Muscle of leg (tissue), 11 donors: ENCODE results near the gene UBAP2L. TPM values are rescaled to one million over a fixed set of nuclear protein-coding genes. Genes with fewer than 3 reads are reported as not detected.
A peak's percentile ranks its signal among the peaks of the same experiment; 100 is the strongest.
"Not testable (repeated sequence)": the region's sequence is repeated elsewhere in the genome, so short reads cannot be mapped to it uniquely, and the experiment has no call there.

ENCODE experiments used
- DNase-seq: peaks from one replicate; pipeline ENCODE4 v3.0.0; 2013
- H3K27ac ChIP-seq: one replicate; pipeline ENCODE4 v1.5.1; 2013; ENCODE audit warnings: mild to moderate bottlenecking, low read length, control low read depth
- H3K27me3 ChIP-seq: one replicate; pipeline ENCODE4 v1.6.1; 2013; ENCODE audit warnings: low read length; ENCODE audit not compliant: control insufficient read depth, insufficient read depth
- H3K36me3 ChIP-seq: one replicate; pipeline ENCODE4 v1.6.1; 2013; ENCODE audit warnings: low read length; ENCODE audit not compliant: control insufficient read depth, insufficient read depth
- H3K4me1 ChIP-seq: one replicate; pipeline ENCODE4 v1.6.1; 2013; ENCODE audit warnings: low read length; ENCODE audit not compliant: control insufficient read depth, insufficient read depth
- H3K4me3 ChIP-seq: one replicate; pipeline ENCODE4 v1.5.1; 2013; ENCODE audit warnings: low read length, control low read depth
- H3K9me3 ChIP-seq: replicated peaks from 2 replicates; pipeline ENCODE4 v1.6.1; 2013; ENCODE audit warnings: low read depth, low read length; ENCODE audit not compliant: control insufficient read depth
- WGBS: methylation state at CpG from one replicate; pipeline ENCODE4 v1.1.5; 2013; ENCODE audit warnings: missing lambda C conversion rate; ENCODE audit not compliant: insufficient coverage; 5-methylcytosine and 5-hydroxymethylcytosine counted together
- polyA plus RNA-seq, 8 donors: library from polyadenylated mRNA; unstranded; fragments of 120-200 nt; gene quantifications; one replicate each; pipeline versions ENCODE4 v1.2.1 to v1.2.3, GENCODE V29; 2013; ENCODE audit warnings: inconsistent platforms in 1 of 8, low replicate concordance in 1 of 8; ENCODE audit not compliant: insufficient read length in 8 of 8, insufficient read depth in 1 of 8
- total RNA-seq: library from RNA; stranded (reverse); fragments of 120-200 nt; gene quantifications from one replicate; pipeline ENCODE4 v1.2.4, GENCODE V29; 2013

Gene UBAP2L
- total and polyA plus RNA-seq, 9 donors = 42.7 to 129 (median 106) TPM

GRCh38 chr1:154219541-154219940 is 1.2 kb upstream of the UBAP2L start:
- 33% methylated on average over 2 of the region's 5 CpGs for WGBS
- Histone ChIP-seq H3K27ac (peak overlapping the region; percentile 100), H3K27me3 (no peaks in the 10 kb centered on the region), H3K4me1 (peaks cover 10% of the 10 kb centered on the region), H3K4me3 (peak overlapping the region; percentile 99), H3K9me3 (no peaks in the 10 kb centered on the region), H3K36me3 (peaks cover 20% of the 10 kb centered on the region)
- peak; percentile 42 for DNase-seq

- Histone ChIP-seq H3K9me3 (no peaks in the 10 kb centered on the region), H3K4me3 (peak overlapping the region; percentile 91), H3K36me3 (peaks cover 27% of the 10 kb centered on the region), H3K27ac (peak overlapping the region; percentile 97), H3K4me1 (peaks cover 10% of the 10 kb centered on the region), H3K27me3 (no peaks in the 10 kb centered on the region)
- under 1% methylated on average over 22 of the region's 33 CpGs for WGBS
- DNase-seq = no peak
Measured at GRCh38 chr1:154220970-154221277, 169 bp downstream of the UBAP2L start.

GRCh38 chr1:154221278-154222001 is 685 bp downstream of the UBAP2L start:
- 0% methylated on average over 9 of the region's 28 CpGs for WGBS
- DNase-seq = peak; percentile 72
- H3K27me3 ChIP-seq = no peaks in the 10 kb centered on the region
- peak overlapping the region; percentile 97 for H3K27ac ChIP-seq
- H3K4me1 ChIP-seq = peaks cover 10% of the 10 kb centered on the region
- peaks cover 23% of the 10 kb centered on the region for H3K36me3 ChIP-seq
- H3K9me3 ChIP-seq = no peaks in the 10 kb centered on the region
- peak overlapping the region; percentile 91 for H3K4me3 ChIP-seq

GRCh38 chr1:154222518-154222917 is 1.8 kb downstream of the UBAP2L start:
- Histone ChIP-seq H3K27ac (peak overlapping the region; percentile 97), H3K36me3 (peaks cover 28% of the 10 kb centered on the region), H3K4me3 (no peak overlapping the region), H3K4me1 (peaks cover 10% of the 10 kb centered on the region), H3K27me3 (no peaks in the 10 kb centered on the region), H3K9me3 (no peaks in the 10 kb centered on the region)
- WGBS = no CpG with 5 or more reads among the region's 1 CpG
- DNase-seq = no peak

GRCh38 chr1:154222918-154223317 is 2.2 kb downstream of the UBAP2L start:
- Histone ChIP-seq H3K4me1 (peaks cover 10% of the 10 kb centered on the region), H3K4me3 (no peak overlapping the region), H3K27me3 (no peaks in the 10 kb centered on the region), H3K27ac (no peak overlapping the region), H3K9me3 (no peaks in the 10 kb centered on the region), H3K36me3 (peaks cover 28% of the 10 kb centered on the region)
- WGBS = no CpG with 5 or more reads among the region's 1 CpG
- DNase-seq = no peak

GRCh38 chr1:154223621-154224020 is 2.9 kb downstream of the UBAP2L start:
- Histone ChIP-seq H3K4me3 (no peak overlapping the region), H3K27me3 (no peaks in the 10 kb centered on the region), H3K27ac (no peak overlapping the region), H3K4me1 (peaks cover 8% of the 10 kb centered on the region), H3K9me3 (no peaks in the 10 kb centered on the region), H3K36me3 (peaks cover 31% of the 10 kb centered on the region)
- no peak for DNase-seq
- WGBS = no CpG with 5 or more reads among the region's 2 CpGs

- Histone ChIP-seq H3K4me3 (no peak overlapping the region), H3K27me3 (no peaks in the 10 kb centered on the region), H3K36me3 (peaks cover 38% of the 10 kb centered on the region), H3K4me1 (peaks cover 3% of the 10 kb centered on the region), H3K9me3 (no peaks in the 10 kb centered on the region), H3K27ac (no peak overlapping the region)
- WGBS = 100% methylated on average over 1 of the region's 2 CpGs
- no peak for DNase-seq
Measured at GRCh38 chr1:154225370-154225769, 4.6 kb downstream of the UBAP2L start.

- not testable (repeated sequence) for H3K9me3 ChIP-seq, H3K27me3 ChIP-seq, DNase-seq, H3K4me1 ChIP-seq, H3K27ac ChIP-seq, H3K4me3 ChIP-seq
- peaks cover 68% of the 10 kb centered on the region for H3K36me3 ChIP-seq
- WGBS = no CpG with 5 or more reads among the region's 3 CpGs
Measured at GRCh38 chr1:154231112-154231511, 10.4 kb downstream of the UBAP2L start.

- peaks cover 70% of the 10 kb centered on the region for H3K36me3 ChIP-seq
- 100% methylated on average over 2 of the region's 12 CpGs for WGBS
- not testable (repeated sequence) for H3K9me3 ChIP-seq, H3K4me1 ChIP-seq, H3K4me3 ChIP-seq, H3K27me3 ChIP-seq, H3K27ac ChIP-seq, DNase-seq
Measured at GRCh38 chr1:154233127-154233526, 12.4 kb downstream of the UBAP2L start.

- no peak overlapping the region for H3K27ac ChIP-seq
- no peaks in the 10 kb centered on the region for H3K9me3 ChIP-seq
- 100% methylated on average over 2 of the region's 4 CpGs for WGBS
- peaks cover 61% of the 10 kb centered on the region for H3K36me3 ChIP-seq
- H3K4me1 ChIP-seq = no peaks in the 10 kb centered on the region
- H3K27me3 ChIP-seq = no peaks in the 10 kb centered on the region
- no peak overlapping the region for H3K4me3 ChIP-seq
- DNase-seq = no peak
Measured at GRCh38 chr1:154236855-154237254, 16.1 kb downstream of the UBAP2L start.

GRCh38 chr1:154237435-154237834 is 16.7 kb downstream of the UBAP2L start:
- H3K4me3 ChIP-seq = no peak overlapping the region
- no peak overlapping the region for H3K27ac ChIP-seq
- no peaks in the 10 kb centered on the region for H3K9me3 ChIP-seq
- no peaks in the 10 kb centered on the region for H3K27me3 ChIP-seq
- H3K36me3 ChIP-seq = peaks cover 64% of the 10 kb centered on the region
- WGBS = 100% methylated on average over 1 of the region's 2 CpGs
- no peak for DNase-seq
- no peaks in the 10 kb centered on the region for H3K4me1 ChIP-seq
